ENCODE measurements around the gene CCDC157. TPM values are rescaled to one million over a fixed set of nuclear protein-coding genes. Genes with fewer than 3 reads are reported as not detected.
"Not testable (repeated sequence)": the region's sequence is repeated elsewhere in the genome, so short reads cannot be mapped to it uniquely, and the experiment has no call there.

CCDC157 gene
- total RNA-seq, 2 donors from 2014 or later = 0.50 to 2.5 TPM

- H3K36me3 Mint-ChIP-seq (ENCODE audit: low read depth) = peaks cover 100% of the 10 kb centered on the region
- ATAC-seq (replicated peaks) = peak; percentile 30
- H3K27me3 Mint-ChIP-seq = no peaks in the 10 kb centered on the region
- H3K4me3 Mint-ChIP-seq = peak overlapping the region; percentile 56
- H3K27ac Mint-ChIP-seq = peak overlapping the region; percentile 51
- H3K9me3 Mint-ChIP-seq = no peaks in the 10 kb centered on the region
- peaks cover 25% of the 10 kb centered on the region for H3K4me1 Mint-ChIP-seq
Measured at GRCh38 chr22:30334646-30335045, 22.2 kb upstream of the CCDC157 start.

GRCh38 chr22:30335236-30335635 is 21.6 kb upstream of the CCDC157 start:
- peak overlapping the region; percentile 56 for H3K4me3 Mint-ChIP-seq
- H3K27me3 Mint-ChIP-seq = no peaks in the 10 kb centered on the region
- H3K9me3 Mint-ChIP-seq = no peaks in the 10 kb centered on the region
- peaks cover 25% of the 10 kb centered on the region for H3K4me1 Mint-ChIP-seq
- peaks cover 100% of the 10 kb centered on the region for H3K36me3 Mint-ChIP-seq (ENCODE audit: low read depth)
- H3K27ac Mint-ChIP-seq = peak overlapping the region; percentile 51
- peak; percentile 71 for ATAC-seq (replicated peaks)

- ATAC-seq (replicated peaks) = no peak
- Mint-ChIP-seq H3K27ac (no peak overlapping the region), H3K27me3 (no peaks in the 10 kb centered on the region), H3K9me3 (no peaks in the 10 kb centered on the region), H3K36me3 (ENCODE audit: low read depth) (peaks cover 100% of the 10 kb centered on the region), H3K4me1 (peaks cover 22% of the 10 kb centered on the region), H3K4me3 (no peak overlapping the region)
Measured at GRCh38 chr22:30336752-30337460, 19.9 kb upstream of the CCDC157 start.

- ATAC-seq (replicated peaks) = no peak
- H3K4me3 Mint-ChIP-seq = no peak overlapping the region
- H3K27ac Mint-ChIP-seq = no peak overlapping the region
- H3K27me3 Mint-ChIP-seq = no peaks in the 10 kb centered on the region
- peaks cover 100% of the 10 kb centered on the region for H3K36me3 Mint-ChIP-seq (ENCODE audit: low read depth)
- no peaks in the 10 kb centered on the region for H3K9me3 Mint-ChIP-seq
- peaks cover 23% of the 10 kb centered on the region for H3K4me1 Mint-ChIP-seq
Measured at GRCh38 chr22:30337461-30337778, 19.4 kb upstream of the CCDC157 start.

GRCh38 chr22:30338341-30338740 is 18.5 kb upstream of the CCDC157 start:
- ATAC-seq (replicated peaks); H3K4me3 Mint-ChIP-seq; H3K27ac Mint-ChIP-seq; H3K9me3 Mint-ChIP-seq; H3K27me3 Mint-ChIP-seq: not testable (repeated sequence)
- Mint-ChIP-seq H3K36me3 (ENCODE audit: low read depth) (peaks cover 100% of the 10 kb centered on the region), H3K4me1 (peaks cover 20% of the 10 kb centered on the region)

GRCh38 chr22:30338802-30339201 is 18.0 kb upstream of the CCDC157 start:
- no peak overlapping the region for H3K27ac Mint-ChIP-seq
- H3K9me3 Mint-ChIP-seq = no peaks in the 10 kb centered on the region
- H3K4me3 Mint-ChIP-seq = no peak overlapping the region
- H3K27me3 Mint-ChIP-seq = no peaks in the 10 kb centered on the region
- peaks cover 100% of the 10 kb centered on the region for H3K36me3 Mint-ChIP-seq (ENCODE audit: low read depth)
- H3K4me1 Mint-ChIP-seq = peaks cover 17% of the 10 kb centered on the region
- no peak for ATAC-seq (replicated peaks)

GRCh38 chr22:30340911-30341685 is 15.7 kb upstream of the CCDC157 start:
- peak overlapping the region; percentile 63 for H3K27ac Mint-ChIP-seq
- peaks cover 100% of the 10 kb centered on the region for H3K36me3 Mint-ChIP-seq (ENCODE audit: low read depth)
- H3K4me3 Mint-ChIP-seq = no peak overlapping the region
- H3K4me1 Mint-ChIP-seq = peaks cover 22% of the 10 kb centered on the region
- no peak for ATAC-seq (replicated peaks)
- H3K27me3 Mint-ChIP-seq = no peaks in the 10 kb centered on the region
- no peaks in the 10 kb centered on the region for H3K9me3 Mint-ChIP-seq

- H3K9me3 Mint-ChIP-seq = no peaks in the 10 kb centered on the region
- no peaks in the 10 kb centered on the region for H3K27me3 Mint-ChIP-seq
- peak overlapping the region; percentile 71 for H3K4me3 Mint-ChIP-seq
- H3K36me3 Mint-ChIP-seq (ENCODE audit: low read depth) = peaks cover 100% of the 10 kb centered on the region
- peaks cover 37% of the 10 kb centered on the region for H3K4me1 Mint-ChIP-seq
- ATAC-seq (replicated peaks) = peak; percentile 78
- H3K27ac Mint-ChIP-seq = peak overlapping the region; percentile 93
Measured at GRCh38 chr22:30344447-30345200, 12.2 kb upstream of the CCDC157 start.

GRCh38 chr22:30347255-30347892 is 9.4 kb upstream of the CCDC157 start:
- no peaks in the 10 kb centered on the region for H3K27me3 Mint-ChIP-seq
- peak overlapping the region; percentile 85 for H3K27ac Mint-ChIP-seq
- no peaks in the 10 kb centered on the region for H3K9me3 Mint-ChIP-seq
- ATAC-seq (replicated peaks) = peak; percentile 83
- peaks cover 45% of the 10 kb centered on the region for H3K4me1 Mint-ChIP-seq
- H3K36me3 Mint-ChIP-seq (ENCODE audit: low read depth) = peaks cover 100% of the 10 kb centered on the region
- H3K4me3 Mint-ChIP-seq = peak overlapping the region; percentile 82

GRCh38 chr22:30348404-30348803 is 8.4 kb upstream of the CCDC157 start:
- Mint-ChIP-seq H3K4me3 (peak overlapping the region; percentile 82), H3K27ac (peak overlapping the region; percentile 85), H3K4me1 (peaks cover 45% of the 10 kb centered on the region), H3K9me3 (no peaks in the 10 kb centered on the region), H3K27me3 (no peaks in the 10 kb centered on the region), H3K36me3 (ENCODE audit: low read depth) (peaks cover 100% of the 10 kb centered on the region)
- ATAC-seq (replicated peaks) = no peak

- Mint-ChIP-seq H3K4me3 (peak overlapping the region; percentile 82), H3K36me3 (ENCODE audit: low read depth) (peaks cover 100% of the 10 kb centered on the region), H3K4me1 (peaks cover 47% of the 10 kb centered on the region), H3K27ac (peak overlapping the region; percentile 85), H3K27me3 (no peaks in the 10 kb centered on the region), H3K9me3 (no peaks in the 10 kb centered on the region)
- no peak for ATAC-seq (replicated peaks)
Measured at GRCh38 chr22:30348809-30349208, 8.0 kb upstream of the CCDC157 start.

- H3K27ac Mint-ChIP-seq = peak overlapping the region; percentile 81
- no peaks in the 10 kb centered on the region for H3K9me3 Mint-ChIP-seq
- H3K4me1 Mint-ChIP-seq = peaks cover 51% of the 10 kb centered on the region
- ATAC-seq (replicated peaks) = no peak
- peaks cover 100% of the 10 kb centered on the region for H3K36me3 Mint-ChIP-seq (ENCODE audit: low read depth)
- peak overlapping the region; percentile 82 for H3K4me3 Mint-ChIP-seq
- H3K27me3 Mint-ChIP-seq = no peaks in the 10 kb centered on the region
Measured at GRCh38 chr22:30351226-30351625, 5.6 kb upstream of the CCDC157 start.

- ATAC-seq (replicated peaks) = no peak
- Mint-ChIP-seq H3K27ac (peak overlapping the region; percentile 98), H3K27me3 (no peaks in the 10 kb centered on the region), H3K9me3 (no peaks in the 10 kb centered on the region), H3K36me3 (ENCODE audit: low read depth) (peaks cover 67% of the 10 kb centered on the region), H3K4me1 (peaks cover 45% of the 10 kb centered on the region), H3K4me3 (peak overlapping the region; percentile 98)
Measured at GRCh38 chr22:30354644-30355043, 2.2 kb upstream of the CCDC157 start.

GRCh38 chr22:30357236-30357570 is 396 bp downstream of the CCDC157 start:
- peak overlapping the region; percentile 98 for H3K4me3 Mint-ChIP-seq
- no peaks in the 10 kb centered on the region for H3K9me3 Mint-ChIP-seq
- peaks cover 42% of the 10 kb centered on the region for H3K36me3 Mint-ChIP-seq (ENCODE audit: low read depth)
- H3K4me1 Mint-ChIP-seq = peaks cover 30% of the 10 kb centered on the region
- ATAC-seq (replicated peaks) = no peak
- H3K27me3 Mint-ChIP-seq = no peaks in the 10 kb centered on the region
- H3K27ac Mint-ChIP-seq = peak overlapping the region; percentile 93
